B cell (primary cell): ENCODE measurements around the gene GALNT10. TPM values are rescaled to one million over a fixed set of nuclear protein-coding genes. Genes with fewer than 3 reads are reported as not detected.

Experiments used
- ATAC-seq: fragments of 200-7000 bp; cut with Tn5 transposase; one replicate; pipeline ENCODE4 v1.10.0; 2021; ENCODE audit warnings: low read depth, mild to moderate bottlenecking, moderate number of reproducible peaks, moderate library complexity
- CTCF ChIA-PET: fragments of 350-600 bp; sonication (Branson Sonifier 250); formaldehyde crosslinking; loops from one replicate; lab custom pipeline; 2021; ENCODE audit warnings: antibody characterized with exemption, inconsistent platforms; lab: Charles Lee
- POLR2A ChIA-PET: fragments of 350-600 bp; sonication (Branson Sonifier 250); formaldehyde crosslinking; loops from one replicate; lab custom pipeline; 2021; ENCODE audit warnings: antibody characterized with exemption; lab: Charles Lee
- DNase-seq: peaks from one replicate; pipeline ENCODE4 v3.0.0; 2013
- H2AFZ ChIP-seq: 2 replicates; pipeline ENCODE4 v1.6.1; 2012; ENCODE audit warnings: mild to moderate bottlenecking, low read depth, low read length; ENCODE audit not compliant: insufficient read depth, poor library complexity, severe bottlenecking
- H3K27ac ChIP-seq, 2 donors: 1 replicate in 1 of 2; 2 replicates in 1 of 2; pipeline ENCODE4 v1.5.1; 2012 to 2013; ENCODE audit warnings: low read length in 2 of 2, mild to moderate bottlenecking in 2 of 2, moderate library complexity in 1 of 2
- H3K27me3 ChIP-seq, 4 experiments: fragments of 200-600 bp in 1 of 4; sonication (generic) in 1 of 4; replicated peaks in 1 of 4; 1 replicate in 2 of 4; 2 replicates in 2 of 4; pipeline versions ENCODE4 v1.6.1 to v1.7.0; 2013 to 2016; ENCODE audit warnings: low read length in 3 of 4, mild to moderate bottlenecking in 2 of 4, mixed read lengths in 1 of 4, moderate library complexity in 1 of 4; ENCODE audit not compliant: insufficient read depth in 4 of 4, control insufficient read depth in 3 of 4; ENCODE audit errors: control extremely low read depth in 1 of 4
- H3K36me3 ChIP-seq, 2 experiments: replicated peaks in 1 of 2; 1 replicate in 1 of 2; 2 replicates in 1 of 2; pipeline versions ENCODE4 v1.6.1 to v1.7.1; 2013; ENCODE audit warnings: low read length in 1 of 2; ENCODE audit not compliant: insufficient read depth in 2 of 2, control insufficient read depth in 1 of 2; ENCODE audit errors: control extremely low read depth in 1 of 2, extremely low read depth in 1 of 2
- H3K4me1 ChIP-seq, 2 donors: fragments of 200-600 bp in 1 of 2; sonication (generic) in 1 of 2; 1 replicate in 1 of 2; 2 replicates in 1 of 2; pipeline versions ENCODE4 v1.5.1 to v1.6.1; 2013 to 2017; ENCODE audit warnings: low read length in 2 of 2; ENCODE audit not compliant: control insufficient read depth in 2 of 2, insufficient read depth in 2 of 2
- H3K4me2 ChIP-seq: replicated peaks from 2 replicates; pipeline ENCODE3; 2012; ENCODE audit warnings: mild to moderate bottlenecking, low read depth, low read length; ENCODE audit not compliant: poor library complexity, severe bottlenecking
- H3K4me3 ChIP-seq, 5 experiments: fragments of 200-600 bp in 1 of 5; sonication (generic) in 1 of 5; 1 replicate in 3 of 5; 2 replicates in 2 of 5; pipeline versions ENCODE4 v1.5.1 to v1.7.0; 2011 to 2016; ENCODE audit warnings: low read length in 4 of 5, mild to moderate bottlenecking in 4 of 5, low read depth in 2 of 5, control low read depth in 1 of 5, moderate library complexity in 1 of 5; ENCODE audit not compliant: insufficient read depth in 1 of 5; ENCODE audit errors: control extremely low read depth in 1 of 5, extremely low read depth in 1 of 5
- H3K79me2 ChIP-seq: fragments of 200-600 bp; sonication (generic); one replicate; pipeline ENCODE4 v1.6.0; 2016; ENCODE audit warnings: low read length; ENCODE audit not compliant: control insufficient read depth, insufficient read depth
- H3K9ac ChIP-seq: fragments of 200-600 bp; sonication (generic); 2 replicates; pipeline ENCODE4 v1.6.1; 2017; ENCODE audit warnings: mild to moderate bottlenecking, low read length, moderate library complexity
- H3K9me3 ChIP-seq, 3 donors: one replicate each; pipeline versions ENCODE4 v1.6.1 to v1.7.1; 2013; ENCODE audit warnings: low read length in 2 of 3; ENCODE audit not compliant: control insufficient read depth in 2 of 3, insufficient read depth in 1 of 3; ENCODE audit errors: control extremely low read depth in 1 of 3
- H4K20me1 ChIP-seq: 2 replicates; pipeline ENCODE4 v1.6.0; 2012; ENCODE audit warnings: mild to moderate bottlenecking, low read length; ENCODE audit not compliant: insufficient read depth, control insufficient read depth, poor library complexity, severe bottlenecking
- H3K27ac Mint-ChIP-seq: one replicate; pipeline ENCODE4 v1.8.0; 2021; ENCODE audit warnings: mixed read lengths
- H3K27me3 Mint-ChIP-seq: one replicate; pipeline ENCODE4 v1.8.0; 2021; ENCODE audit warnings: mixed read lengths
- H3K4me1 Mint-ChIP-seq: one replicate; pipeline ENCODE4 v1.8.0; 2021; ENCODE audit warnings: mixed read lengths
- H3K4me3 Mint-ChIP-seq: one replicate; pipeline ENCODE4 v1.8.0; 2021; ENCODE audit warnings: mixed read lengths
- H3K9me3 Mint-ChIP-seq: one replicate; pipeline ENCODE4 v1.8.0; 2022; ENCODE audit warnings: mixed read lengths; ENCODE audit not compliant: insufficient read depth
- CTCF ChIP-seq: fragments of 200-600 bp; IDR thresholded peaks from one replicate; pipeline ENCODE4 v1.8.0; 2022; ENCODE audit warnings: antibody characterized with exemption, mild to moderate bottlenecking
- EZH2 ChIP-seq: IDR thresholded peaks from 2 replicates; pipeline ENCODE4 v1.6.1; 2012; ENCODE audit warnings: borderline replicate concordance, low read depth, mild to moderate bottlenecking, moderate library complexity, low read length; ENCODE audit not compliant: insufficient read depth, poor library complexity, severe bottlenecking
- WGBS: methylation state at CpG from one replicate; pipeline ENCODE4 v1.1.5; 2013; ENCODE audit warnings: missing lambda C conversion rate; ENCODE audit not compliant: insufficient coverage; 5-methylcytosine and 5-hydroxymethylcytosine counted together
- intact Hi-C: fragments of 100-400 bp; cut with micrococcal nuclease; formaldehyde crosslinking; loops from one replicate; pipeline ENCODE4 v1.10.0; 2022
- polyA plus RNA-seq: library from polyadenylated mRNA; depleted of rRNA; stranded (reverse); fragments of >200 nt; gene quantifications from 2 replicates; pipeline ENCODE4 v1.2.3, GENCODE V29; 2012
- total RNA-seq, 2 donors: library from RNA; stranded (reverse); fragments of 120-200 nt in 1 of 2; gene quantifications; 1 replicate in 1 of 2; 2 replicates in 1 of 2; pipeline versions ENCODE4 v1.2.3 to v1.2.4, GENCODE V29; 2013 to 2022

GALNT10 gene
- total and polyA plus RNA-seq, 2 donors (not counting 1 experiment from before 2014, with no cell fraction given) = 27.7 to 42.8 TPM

DNA sequence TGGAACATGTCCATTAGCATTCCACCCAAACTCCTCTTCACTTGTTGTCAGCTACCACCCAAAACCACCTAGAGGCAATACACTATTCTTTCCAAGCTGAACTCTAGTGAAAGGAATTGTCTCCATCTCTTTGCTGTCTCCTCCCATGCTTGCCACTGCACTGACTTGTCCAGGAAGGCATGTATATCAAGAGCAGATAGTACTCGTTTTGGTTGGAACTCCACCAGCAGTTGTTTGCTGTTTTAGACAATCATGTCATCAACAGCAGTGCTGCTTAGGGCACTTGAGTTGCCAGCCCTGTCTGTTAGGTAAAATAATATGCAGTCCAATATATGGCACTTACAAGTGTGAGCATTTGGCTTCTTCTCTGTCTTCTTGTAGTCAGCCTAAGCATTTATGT, 175.3 kb downstream of the GALNT10 start:
- no peak for DNase-seq
- TF ChIP-seq CTCF = no peak
- no peak for TF ChIP-seq EZH2
- intact Hi-C loops = no loop called here
- no peaks in the 10 kb centered on the region for H4K20me1 ChIP-seq
- H3K27me3 ChIP-seq = no peaks in the 10 kb centered on the region
- no peaks in the 10 kb centered on the region for H3K4me1 ChIP-seq
- H3K27me3 Mint-ChIP-seq = no peaks in the 10 kb centered on the region
- H3K4me3 Mint-ChIP-seq = no peak overlapping the region
- no peaks in the 10 kb centered on the region for H3K9me3 Mint-ChIP-seq
- H3K4me2 ChIP-seq = no peak overlapping the region
- ChIA-PET CTCF (no interaction called here), POLR2A (no interaction called here)
- H3K4me3 ChIP-seq = no peak overlapping the region
- no peaks in the 10 kb centered on the region for H3K79me2 ChIP-seq
- ATAC-seq = no peak
- no peak overlapping the region for H3K9ac ChIP-seq
- no peak overlapping the region for H3K27ac Mint-ChIP-seq
- H2AFZ ChIP-seq = no peak overlapping the region
- peaks cover 6 to 29% of the 10 kb centered on the region in 2 experiments for H3K36me3 ChIP-seq
- H3K4me1 Mint-ChIP-seq = no peaks in the 10 kb centered on the region
- WGBS = 88% methylated on average over 1 of the region's 1 CpG
- H3K27ac ChIP-seq = no peak overlapping the region
- H3K9me3 ChIP-seq = no peaks in the 10 kb centered on the region

DNA sequence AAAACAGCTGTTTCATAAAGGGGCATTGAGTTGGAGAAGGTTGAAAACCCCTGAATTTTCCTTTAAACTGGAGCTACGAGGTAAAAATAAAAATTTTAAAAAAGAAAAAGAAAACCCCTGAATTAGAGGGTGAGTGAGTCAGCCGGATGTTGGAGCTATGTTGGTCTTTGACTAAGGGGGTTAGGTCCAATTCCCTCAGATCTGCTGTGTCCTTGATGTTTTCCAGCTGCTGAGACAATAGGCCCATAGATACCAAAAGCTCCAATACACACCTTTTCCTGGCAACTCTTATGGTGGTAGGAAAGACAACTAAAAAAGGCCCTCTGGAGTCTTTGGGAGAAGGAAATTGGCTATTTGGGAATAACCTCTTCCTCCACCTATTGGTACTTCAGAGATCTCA, 175.8 kb downstream of the GALNT10 start:
- TF ChIP-seq CTCF (no peak), EZH2 (no peak)
- no peaks in the 10 kb centered on the region for H3K4me1 Mint-ChIP-seq
- no peak overlapping the region for H3K27ac ChIP-seq
- H3K27ac Mint-ChIP-seq = no peak overlapping the region
- intact Hi-C loops = no loop called here
- no peaks in the 10 kb centered on the region for H3K27me3 ChIP-seq
- peaks cover 6 to 32% of the 10 kb centered on the region in 2 experiments for H3K36me3 ChIP-seq
- ATAC-seq = no peak
- CTCF ChIA-PET = no interaction called here
- H3K9ac ChIP-seq = no peak overlapping the region
- no peak overlapping the region for H2AFZ ChIP-seq
- whole genome bisulfite sequencing = 94% methylated on average over 2 of the region's 2 CpGs
- H3K9me3 ChIP-seq = no peaks in the 10 kb centered on the region
- H3K79me2 ChIP-seq = no peaks in the 10 kb centered on the region
- DNase-seq = no peak
- no peaks in the 10 kb centered on the region for H3K4me1 ChIP-seq
- H3K4me3 ChIP-seq = no peak overlapping the region
- H3K4me3 Mint-ChIP-seq = no peak overlapping the region
- POLR2A ChIA-PET = no interaction called here
- H4K20me1 ChIP-seq = no peaks in the 10 kb centered on the region
- H3K27me3 Mint-ChIP-seq = no peaks in the 10 kb centered on the region
- H3K9me3 Mint-ChIP-seq = no peaks in the 10 kb centered on the region
- H3K4me2 ChIP-seq = no peak overlapping the region
